ENCODE measurements around the gene ADIPOQ.
"Not testable (repeated sequence)": the region's sequence is repeated elsewhere in the genome, so short reads cannot be mapped to it uniquely, and the experiment has no call there.

ADIPOQ gene

GRCh38 chr3:186821429-186822387, 20.8 kb upstream of the ADIPOQ start:
- peaks cover 6% of the 10 kb centered on the region for H3K79me2 ChIP-seq (ENCODE audit: low read length)
- H3K27ac ChIP-seq (ENCODE audit: low read length), result no peak overlapping the region
- H3K27me3 ChIP-seq (ENCODE audit: low read depth, low read length), result no peaks in the 10 kb centered on the region
- H2AFZ ChIP-seq (ENCODE audit: low read depth, low read length), result no peak overlapping the region
- H3K4me3 ChIP-seq (ENCODE audit: low read length), result no peak overlapping the region
- no peaks in the 10 kb centered on the region for H4K20me1 ChIP-seq (ENCODE audit: insufficient read depth, low read length)
- H3K4me2 ChIP-seq (ENCODE audit: low read length), result peak overlapping the region; percentile 31; the same call in 1 of the 2 replicates
- H3K4me1 ChIP-seq (ENCODE audit: low read length), result peaks cover 29% of the 10 kb centered on the region
- H3K36me3 ChIP-seq (replicated peaks; ENCODE audit: low read depth, low read length), result no peaks in the 10 kb centered on the region
- H3K9ac ChIP-seq (ENCODE audit: low read length), result no peak overlapping the region
- TF ChIP-seq CTCF (IDR thresholded peaks at IDR 0.05; ENCODE audit: low read depth, low read length) (peak; percentile 81), EZH2phosphoT487 (IDR thresholded peaks at IDR 0.05; ENCODE audit: low read depth) (no peak)
- H3K9me3 ChIP-seq (ENCODE audit: insufficient read depth, low read length), result no peaks in the 10 kb centered on the region

GRCh38 chr3:186822388-186822759, 20.1 kb upstream of the ADIPOQ start:
- H3K9me3 ChIP-seq (ENCODE audit: insufficient read depth, low read length); H3K79me2 ChIP-seq (ENCODE audit: low read length); H3K27me3 ChIP-seq (ENCODE audit: low read depth, low read length); H2AFZ ChIP-seq (ENCODE audit: low read depth, low read length); H3K4me2 ChIP-seq (ENCODE audit: low read length); H3K36me3 ChIP-seq (replicated peaks; ENCODE audit: low read depth, low read length); H4K20me1 ChIP-seq (ENCODE audit: insufficient read depth, low read length); H3K9ac ChIP-seq (ENCODE audit: low read length); H3K4me3 ChIP-seq (ENCODE audit: low read length); H3K27ac ChIP-seq (ENCODE audit: low read length): not testable (repeated sequence)
- peaks cover 29% of the 10 kb centered on the region for H3K4me1 ChIP-seq (ENCODE audit: low read length)

- H3K36me3 ChIP-seq (replicated peaks; ENCODE audit: low read depth, low read length), result no peaks in the 10 kb centered on the region
- H3K9ac ChIP-seq (ENCODE audit: low read length), result no peak overlapping the region
- no peak overlapping the region for H3K27ac ChIP-seq (ENCODE audit: low read length)
- no peak overlapping the region for H3K4me2 ChIP-seq (ENCODE audit: low read length)
- H3K4me3 ChIP-seq (ENCODE audit: low read length), result no peak overlapping the region
- peaks cover 9% of the 10 kb centered on the region for H3K79me2 ChIP-seq (ENCODE audit: low read length)
- H3K9me3 ChIP-seq (ENCODE audit: insufficient read depth, low read length), result no peaks in the 10 kb centered on the region
- TF ChIP-seq CTCF (IDR thresholded peaks at IDR 0.05; ENCODE audit: low read depth, low read length), result no peak
- no peak for TF ChIP-seq EZH2phosphoT487 (IDR thresholded peaks at IDR 0.05; ENCODE audit: low read depth)
- peaks cover 7% of the 10 kb centered on the region for H3K27me3 ChIP-seq (ENCODE audit: low read depth, low read length)
- no peaks in the 10 kb centered on the region for H4K20me1 ChIP-seq (ENCODE audit: insufficient read depth, low read length)
- no peak overlapping the region for H2AFZ ChIP-seq (ENCODE audit: low read depth, low read length)
- H3K4me1 ChIP-seq (ENCODE audit: low read length), result peaks cover 32% of the 10 kb centered on the region
Observed at GRCh38 chr3:186823386-186823785, 19.1 kb upstream of the ADIPOQ start.

DNA sequence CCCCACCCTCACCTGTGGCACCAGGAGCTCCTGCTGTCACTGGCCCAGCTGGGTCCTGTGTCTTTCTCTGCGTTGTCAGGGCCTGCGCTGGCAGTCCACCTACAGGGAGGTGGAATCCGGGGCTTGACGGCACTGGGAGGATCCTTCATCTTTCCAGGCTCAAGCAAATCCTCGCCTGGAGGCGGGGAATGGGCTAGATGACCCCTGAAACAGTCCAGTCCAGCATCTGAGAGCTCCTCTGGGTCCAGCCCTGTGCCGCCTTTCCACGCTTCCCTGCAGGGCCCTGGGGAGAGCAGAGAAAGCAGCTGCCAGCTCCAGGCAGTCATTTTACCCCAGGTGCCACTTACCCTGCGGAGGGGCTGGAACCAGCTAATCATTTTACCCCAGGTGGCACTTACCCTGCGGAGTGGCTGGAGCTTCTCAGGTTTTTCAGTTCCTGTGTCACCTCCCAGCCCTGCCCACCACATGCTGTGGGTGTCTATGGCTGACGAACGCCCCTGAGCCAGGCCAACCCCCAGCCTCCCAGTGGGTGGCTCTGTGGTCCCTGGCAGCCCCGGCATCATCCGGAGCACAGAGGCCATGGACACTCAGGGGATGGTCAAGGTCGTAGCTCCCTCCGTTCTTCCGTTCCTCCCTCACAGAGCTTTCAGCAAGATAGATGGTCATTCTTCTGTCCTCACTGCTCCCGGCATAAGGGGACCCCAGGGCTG, 17.9 kb upstream of the ADIPOQ start:
- peaks cover 9% of the 10 kb centered on the region for H3K79me2 ChIP-seq (ENCODE audit: low read length)
- no peak for TF ChIP-seq CTCF (IDR thresholded peaks at IDR 0.05; ENCODE audit: low read depth, low read length)
- no peak for TF ChIP-seq EZH2phosphoT487 (IDR thresholded peaks at IDR 0.05; ENCODE audit: low read depth)
- H3K27me3 ChIP-seq (ENCODE audit: low read depth, low read length), result peaks cover 17% of the 10 kb centered on the region
- H3K27ac ChIP-seq (ENCODE audit: low read length), result no peak overlapping the region
- H4K20me1 ChIP-seq (ENCODE audit: insufficient read depth, low read length), result no peaks in the 10 kb centered on the region
- H2AFZ ChIP-seq (ENCODE audit: low read depth, low read length), result peak overlapping the region; percentile 22; the same call in 1 of the 2 replicates
- H3K36me3 ChIP-seq (replicated peaks; ENCODE audit: low read depth, low read length), result no peaks in the 10 kb centered on the region
- peaks cover 32% of the 10 kb centered on the region for H3K4me1 ChIP-seq (ENCODE audit: low read length)
- peak overlapping the region; percentile 80 for H3K9ac ChIP-seq (ENCODE audit: low read length)
- H3K9me3 ChIP-seq (ENCODE audit: insufficient read depth, low read length), result no peaks in the 10 kb centered on the region
- H3K4me3 ChIP-seq (ENCODE audit: low read length), result peak overlapping the region; percentile 84
- peak overlapping the region; percentile 98 for H3K4me2 ChIP-seq (ENCODE audit: low read length)

Data from OCI-LY3 (cell line).